SK-N-MC (cell line): Measurements from ENCODE around the gene FIBCD1.

ENCODE experiments used
- EZH2 ChIP-seq: fragments of 200-600 bp; sonication (generic); IDR thresholded peaks from one replicate; pipeline ENCODE4 v1.6.1; 2017; ENCODE audit warnings: antibody characterized with exemption
- FOXP2 ChIP-seq: optimal IDR thresholded peaks from 2 replicates; pipeline ENCODE3; 2011; ENCODE audit warnings: mild to moderate bottlenecking, moderate library complexity; ENCODE audit not compliant: insufficient read depth; ENCODE audit errors: extremely low read length, control extremely low read depth
- POLR2AphosphoS5 ChIP-seq: IDR thresholded peaks from 2 replicates; pipeline ENCODE4 v1.6.1; 2012; ENCODE audit warnings: mild to moderate bottlenecking, low read depth, low read length, borderline replicate concordance

- TF ChIP-seq EZH2: no peak
- no peak for TF ChIP-seq POLR2AphosphoS5
- no peak for TF ChIP-seq FOXP2
Measured at GRCh38 chr9:130865921-130866320, 73.1 kb downstream of the FIBCD1 start.
